Neural crest cell (in vitro differentiated cells): Measurements from ENCODE around the gene MAP6. TPM values are rescaled to one million over a fixed set of nuclear protein-coding genes. Genes with fewer than 3 reads are reported as not detected.

ENCODE experiments used
- DNase-seq: peaks from one replicate; pipeline ENCODE4 v3.0.0; 2021; ENCODE audit warnings: low read depth, mixed read lengths, low spot score
- H3K27ac Mint-ChIP-seq: one replicate; pipeline ENCODE4 v1.8.0; 2021; ENCODE audit warnings: mild to moderate bottlenecking, mixed read lengths; ENCODE audit not compliant: unreplicated experiment
- H3K27me3 Mint-ChIP-seq: 2 replicates; pipeline ENCODE4 v1.8.0; 2021; ENCODE audit warnings: low read depth, mild to moderate bottlenecking, mixed read lengths
- H3K36me3 Mint-ChIP-seq: 2 replicates; pipeline ENCODE4 v1.8.0; 2021; ENCODE audit warnings: low read depth, mild to moderate bottlenecking, mixed read lengths
- H3K4me1 Mint-ChIP-seq: 2 replicates; pipeline ENCODE4 v1.8.0; 2021; ENCODE audit warnings: mixed read lengths
- H3K4me3 Mint-ChIP-seq: one replicate; pipeline ENCODE4 v1.8.0; 2021; ENCODE audit warnings: mild to moderate bottlenecking, mixed read lengths
- H3K9me3 Mint-ChIP-seq: 2 replicates; pipeline ENCODE4 v1.8.0; 2021; ENCODE audit warnings: mixed read lengths
- total RNA-seq: library from RNA; stranded (reverse); gene quantifications from 2 replicates; pipeline ENCODE4 v1.2.1, GENCODE V29; 2021
- TF ChIP-seq, protein P1 (sequence below): fragments of 200-600 bp; sonication (generic); conservative IDR thresholded peaks from 2 replicates; pipeline ENCODE4 v1.5.0; 2021; ENCODE audit warnings: antibody characterized with exemption, mild to moderate bottlenecking

Gene MAP6
- total RNA-seq, 1 donor from 2014 or later: 57.7 TPM

DNA sequence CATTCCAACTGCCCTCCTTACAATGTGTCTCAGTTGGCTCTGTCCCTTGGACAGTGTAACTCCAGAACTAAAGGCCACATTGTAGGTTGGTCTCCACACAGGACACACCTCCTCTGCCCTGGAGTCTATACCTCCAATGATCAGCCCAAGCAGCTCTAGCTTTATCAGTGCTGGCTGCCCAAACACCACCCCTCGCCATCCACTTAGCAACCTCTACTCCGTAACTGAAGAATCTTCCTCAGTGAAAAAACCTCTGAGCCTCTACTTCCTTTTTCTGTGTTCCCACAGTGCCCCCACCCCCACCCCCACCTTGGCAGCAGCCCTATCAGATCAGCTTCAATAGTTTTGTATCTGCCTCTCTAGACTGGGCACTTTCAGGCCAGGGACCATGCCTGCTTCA is 73.4 kb downstream of the MAP6 start:
- H3K4me3 Mint-ChIP-seq: no peak overlapping the region
- peaks cover 30% of the 10 kb centered on the region for H3K4me1 Mint-ChIP-seq
- no peaks in the 10 kb centered on the region for H3K9me3 Mint-ChIP-seq
- H3K27me3 Mint-ChIP-seq: no peaks in the 10 kb centered on the region
- TF ChIP-seq, protein P1, sequence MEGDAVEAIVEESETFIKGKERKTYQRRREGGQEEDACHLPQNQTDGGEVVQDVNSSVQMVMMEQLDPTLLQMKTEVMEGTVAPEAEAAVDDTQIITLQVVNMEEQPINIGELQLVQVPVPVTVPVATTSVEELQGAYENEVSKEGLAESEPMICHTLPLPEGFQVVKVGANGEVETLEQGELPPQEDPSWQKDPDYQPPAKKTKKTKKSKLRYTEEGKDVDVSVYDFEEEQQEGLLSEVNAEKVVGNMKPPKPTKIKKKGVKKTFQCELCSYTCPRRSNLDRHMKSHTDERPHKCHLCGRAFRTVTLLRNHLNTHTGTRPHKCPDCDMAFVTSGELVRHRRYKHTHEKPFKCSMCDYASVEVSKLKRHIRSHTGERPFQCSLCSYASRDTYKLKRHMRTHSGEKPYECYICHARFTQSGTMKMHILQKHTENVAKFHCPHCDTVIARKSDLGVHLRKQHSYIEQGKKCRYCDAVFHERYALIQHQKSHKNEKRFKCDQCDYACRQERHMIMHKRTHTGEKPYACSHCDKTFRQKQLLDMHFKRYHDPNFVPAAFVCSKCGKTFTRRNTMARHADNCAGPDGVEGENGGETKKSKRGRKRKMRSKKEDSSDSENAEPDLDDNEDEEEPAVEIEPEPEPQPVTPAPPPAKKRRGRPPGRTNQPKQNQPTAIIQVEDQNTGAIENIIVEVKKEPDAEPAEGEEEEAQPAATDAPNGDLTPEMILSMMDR: no peak
- no peak for DNase-seq
- H3K27ac Mint-ChIP-seq: no peak overlapping the region
- no peaks in the 10 kb centered on the region for H3K36me3 Mint-ChIP-seq

DNA sequence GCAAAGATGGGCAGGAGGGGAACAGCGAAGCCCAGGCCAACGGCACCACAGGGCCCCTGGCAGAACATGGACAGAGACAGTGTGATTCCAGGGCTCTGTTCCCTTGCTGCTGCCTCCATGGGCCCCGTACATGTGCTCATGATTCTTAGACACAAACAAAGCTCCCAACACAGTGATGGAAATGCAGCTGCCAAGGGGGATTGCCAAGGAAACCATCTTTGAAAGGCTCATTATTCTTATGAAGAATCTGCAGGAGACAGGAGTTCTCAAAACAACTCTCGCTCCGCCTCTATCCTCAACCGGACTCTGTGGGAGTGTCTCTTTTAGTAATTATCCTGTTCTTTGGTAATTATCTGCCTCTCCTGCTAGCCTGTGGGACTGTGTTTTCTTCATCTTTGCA is 74.6 kb downstream of the MAP6 start:
- Mint-ChIP-seq H3K27ac (peak overlapping the region; percentile 21), H3K4me1 (peaks cover 30% of the 10 kb centered on the region)

DNA sequence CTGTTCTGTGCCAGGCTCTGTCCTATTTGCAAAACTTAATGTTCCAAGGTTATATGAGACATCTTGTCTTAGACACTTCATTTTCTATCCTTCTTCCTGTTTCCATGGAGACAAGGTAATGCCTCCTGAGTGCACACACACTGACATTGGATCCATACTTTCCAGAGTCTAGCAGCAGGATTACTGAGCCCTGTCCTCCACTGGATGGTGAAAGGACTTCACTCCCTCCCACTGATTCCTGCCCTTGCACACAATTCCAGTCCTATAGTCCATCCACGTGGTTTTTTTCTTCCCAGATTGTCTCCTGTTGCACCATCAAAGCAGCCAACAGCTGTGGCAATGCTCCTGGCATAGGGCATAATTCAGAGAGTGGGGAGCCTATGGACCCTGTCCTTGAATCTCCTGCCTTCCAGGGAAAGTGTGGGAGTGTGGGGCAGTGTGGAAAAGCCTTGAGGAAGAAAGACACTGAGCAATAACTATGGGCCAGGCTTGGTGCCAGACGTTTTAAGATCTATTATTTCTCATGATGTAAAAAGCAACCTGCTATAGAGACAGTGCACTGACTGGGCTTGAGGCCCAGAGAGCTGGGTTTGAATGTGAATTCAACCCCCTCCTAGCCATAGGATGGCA is 75.4 kb downstream of the MAP6 start:
- Mint-ChIP-seq H3K27me3 (no peaks in the 10 kb centered on the region), H3K4me1 (peaks cover 29% of the 10 kb centered on the region)

More for the DNA sequence above, 74.6 kb downstream of the MAP6 start:
- no peaks in the 10 kb centered on the region for H3K9me3 Mint-ChIP-seq
- DNase-seq: no peak
- H3K36me3 Mint-ChIP-seq: no peaks in the 10 kb centered on the region
- TF ChIP-seq, protein P1: no peak
- H3K27me3 Mint-ChIP-seq: no peaks in the 10 kb centered on the region
- no peak overlapping the region for H3K4me3 Mint-ChIP-seq

DNA sequence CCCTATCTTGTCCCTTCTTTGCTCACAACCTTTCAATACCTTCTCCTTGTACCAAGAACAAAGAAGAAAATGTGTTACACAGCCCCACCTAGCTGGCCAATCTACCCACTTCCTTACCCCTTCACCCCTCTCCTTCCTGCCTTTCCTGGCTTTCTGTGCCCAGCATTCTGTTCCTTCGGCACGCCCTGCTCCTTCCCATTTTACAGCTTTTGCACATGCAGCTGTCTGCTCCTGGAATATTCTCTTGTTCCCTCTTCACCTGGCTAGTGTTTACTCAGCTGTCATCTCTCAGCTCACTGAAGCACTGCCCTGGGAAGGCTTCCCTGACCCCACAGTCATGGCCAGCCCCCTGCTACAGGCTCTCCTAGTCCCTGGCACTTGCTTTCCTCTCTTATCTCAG is 76.1 kb downstream of the MAP6 start:
- Mint-ChIP-seq H3K4me1 (peaks cover 24% of the 10 kb centered on the region), H3K27ac (no peak overlapping the region), H3K36me3 (no peaks in the 10 kb centered on the region), H3K4me3 (no peak overlapping the region), H3K9me3 (no peaks in the 10 kb centered on the region), H3K27me3 (no peaks in the 10 kb centered on the region)
- no peak for DNase-seq
- TF ChIP-seq, protein P1: no peak

More for the DNA sequence above, 75.4 kb downstream of the MAP6 start:
- TF ChIP-seq, protein P1: no peak
- no peaks in the 10 kb centered on the region for H3K36me3 Mint-ChIP-seq
- H3K9me3 Mint-ChIP-seq: no peaks in the 10 kb centered on the region
- no peak overlapping the region for H3K4me3 Mint-ChIP-seq
- DNase-seq: no peak
- H3K27ac Mint-ChIP-seq: peak overlapping the region; percentile 37

DNA sequence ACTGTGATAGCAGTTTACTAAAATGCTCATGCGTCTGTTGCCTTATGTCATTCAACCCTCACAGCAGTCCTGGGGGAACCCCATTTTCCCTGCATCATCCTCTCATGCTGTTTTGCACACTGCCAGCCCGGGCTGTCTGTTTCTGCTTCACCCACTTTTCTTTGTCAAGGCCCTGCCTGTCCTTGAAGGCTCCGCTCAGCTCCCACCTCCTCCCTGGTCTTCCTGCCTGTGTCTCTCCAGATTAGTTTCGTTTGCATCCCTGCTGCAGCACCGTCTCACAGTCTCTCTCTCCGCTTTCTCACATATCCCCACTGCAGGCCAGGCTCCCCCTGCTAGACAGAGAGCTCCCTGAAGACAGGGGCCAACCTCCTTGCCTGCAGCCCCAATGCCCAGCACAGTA is 76.9 kb downstream of the MAP6 start:
- TF ChIP-seq, protein P1: no peak
- H3K9me3 Mint-ChIP-seq: no peaks in the 10 kb centered on the region
- H3K4me1 Mint-ChIP-seq: peaks cover 19% of the 10 kb centered on the region
- H3K4me3 Mint-ChIP-seq: no peak overlapping the region
- H3K27ac Mint-ChIP-seq: no peak overlapping the region
- H3K27me3 Mint-ChIP-seq: no peaks in the 10 kb centered on the region
- no peaks in the 10 kb centered on the region for H3K36me3 Mint-ChIP-seq
- DNase-seq: no peak
